Measurements from ENCODE around the gene GIGYF1. TPM values are rescaled to one million over a fixed set of nuclear protein-coding genes. Genes with fewer than 3 reads are reported as not detected.

Gene GIGYF1
- total and polyA plus RNA-seq, 2 of the 13 experiments (the other 11 are each of a cell fraction or from before 2014, with no cell fraction given) = 7.6 to 16.1 TPM

- TF ChIP-seq, protein P1, sequence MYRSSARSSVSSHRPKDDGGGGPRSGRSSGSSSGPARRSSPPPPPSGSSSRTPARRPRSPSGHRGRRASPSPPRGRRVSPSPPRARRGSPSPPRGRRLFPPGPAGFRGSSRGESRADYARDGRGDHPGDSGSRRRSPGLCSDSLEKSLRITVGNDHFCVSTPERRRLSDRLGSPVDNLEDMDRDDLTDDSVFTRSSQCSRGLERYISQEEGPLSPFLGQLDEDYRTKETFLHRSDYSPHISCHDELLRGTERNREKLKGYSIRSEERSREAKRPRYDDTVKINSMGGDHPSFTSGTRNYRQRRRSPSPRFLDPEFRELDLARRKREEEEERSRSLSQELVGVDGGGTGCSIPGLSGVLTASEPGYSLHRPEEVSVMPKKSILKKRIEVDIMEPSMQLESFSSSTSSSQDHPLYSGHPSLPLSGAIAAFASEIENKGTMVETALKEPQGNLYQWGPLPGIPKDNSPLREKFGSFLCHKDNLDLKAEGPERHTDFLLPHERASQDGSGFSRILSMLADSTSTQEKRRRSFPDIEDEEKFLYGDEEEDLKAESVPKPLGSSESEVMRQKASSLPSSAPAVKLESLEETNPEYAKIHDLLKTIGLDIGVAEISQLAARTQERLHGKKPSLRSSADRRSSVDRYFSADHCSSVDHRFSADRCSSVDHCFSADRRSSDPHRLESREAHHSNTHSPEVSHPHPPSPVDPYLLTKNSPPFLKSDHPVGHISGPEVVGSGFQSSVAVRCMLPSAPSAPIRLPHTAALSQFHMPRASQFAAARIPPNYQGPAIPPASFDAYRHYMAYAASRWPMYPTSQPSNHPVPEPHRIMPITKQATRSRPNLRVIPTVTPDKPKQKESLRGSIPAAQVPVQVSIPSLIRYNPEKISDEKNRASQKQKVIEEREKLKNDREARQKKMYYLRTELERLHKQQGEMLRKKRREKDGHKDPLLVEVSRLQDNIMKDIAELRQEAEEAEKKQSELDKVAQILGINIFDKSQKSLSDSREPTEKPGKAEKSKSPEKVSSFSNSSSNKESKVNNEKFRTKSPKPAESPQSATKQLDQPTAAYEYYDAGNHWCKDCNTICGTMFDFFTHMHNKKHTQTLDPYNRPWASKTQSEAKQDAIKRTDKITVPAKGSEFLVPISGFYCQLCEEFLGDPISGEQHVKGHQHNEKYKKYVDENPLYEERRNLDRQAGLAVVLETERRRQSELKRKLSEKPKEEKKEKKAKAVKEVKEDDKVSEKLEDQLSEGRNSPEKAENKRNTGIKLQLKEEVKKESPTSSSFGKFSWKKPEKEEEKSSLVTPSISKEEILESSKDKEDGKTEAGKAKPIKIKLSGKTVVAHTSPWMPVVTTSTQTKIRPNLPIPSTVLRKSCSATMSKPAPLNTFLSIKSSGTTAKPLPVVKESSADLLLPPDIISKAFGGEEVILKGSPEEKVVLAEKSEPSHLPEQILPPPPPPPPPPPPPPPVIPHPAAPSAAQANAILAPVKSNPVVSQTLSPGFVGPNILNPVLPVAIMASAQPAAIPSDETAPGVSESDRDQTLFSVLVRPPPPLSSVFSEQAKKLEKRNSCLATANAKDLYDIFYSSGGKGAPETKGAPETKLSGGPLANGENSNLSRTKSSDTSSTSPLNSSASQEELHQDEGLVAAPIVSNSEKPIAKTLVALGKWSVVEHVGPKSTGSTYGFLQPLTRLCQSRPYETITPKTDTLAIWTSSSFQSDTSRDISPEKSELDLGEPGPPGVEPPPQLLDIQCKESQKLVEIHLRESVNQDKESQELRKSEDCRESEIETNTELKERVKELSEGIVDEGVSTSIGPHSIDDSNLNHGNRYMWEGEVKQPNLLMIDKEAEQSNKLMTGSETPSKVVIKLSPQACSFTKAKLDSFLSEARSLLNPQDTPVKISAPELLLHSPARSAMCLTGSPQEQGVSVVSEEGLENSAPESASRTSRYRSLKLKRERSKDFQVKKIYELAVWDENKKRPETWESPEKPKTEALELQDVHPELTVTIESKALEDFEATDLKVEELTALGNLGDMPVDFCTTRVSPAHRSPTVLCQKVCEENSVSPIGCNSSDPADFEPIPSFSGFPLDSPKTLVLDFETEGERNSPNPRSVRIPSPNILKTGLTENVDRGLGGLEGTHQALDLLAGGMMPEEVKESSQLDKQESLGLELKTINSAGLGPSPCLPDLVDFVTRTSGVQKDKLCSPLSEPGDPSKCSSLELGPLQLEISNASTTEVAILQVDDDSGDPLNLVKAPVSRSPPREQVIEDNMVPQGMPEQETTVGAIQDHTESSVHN (CRISPR knock-in tag; IDR thresholded peaks at IDR 0.05) = no peak
- TF ChIP-seq JUN (CRISPR knock-in tag; IDR thresholded peaks at IDR 0.05) (no peak), ZKSCAN5 (CRISPR knock-in tag; IDR thresholded peaks at IDR 0.05) (no peak), EHMT2 (IDR thresholded peaks at IDR 0.05; ENCODE audit: borderline replicate concordance, low read depth, low read length) (no peak), WIZ (CRISPR knock-in tag; IDR thresholded peaks at IDR 0.05) (no peak), CHD2 (IDR thresholded peaks at IDR 0.05; ENCODE audit: low read depth, low read length) (no peak)
- TF ChIP-seq, protein P2, sequence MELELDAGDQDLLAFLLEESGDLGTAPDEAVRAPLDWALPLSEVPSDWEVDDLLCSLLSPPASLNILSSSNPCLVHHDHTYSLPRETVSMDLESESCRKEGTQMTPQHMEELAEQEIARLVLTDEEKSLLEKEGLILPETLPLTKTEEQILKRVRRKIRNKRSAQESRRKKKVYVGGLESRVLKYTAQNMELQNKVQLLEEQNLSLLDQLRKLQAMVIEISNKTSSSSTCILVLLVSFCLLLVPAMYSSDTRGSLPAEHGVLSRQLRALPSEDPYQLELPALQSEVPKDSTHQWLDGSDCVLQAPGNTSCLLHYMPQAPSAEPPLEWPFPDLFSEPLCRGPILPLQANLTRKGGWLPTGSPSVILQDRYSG (CRISPR knock-in tag; IDR thresholded peaks at IDR 0.05) = no peak
These were observed 20.7 kb upstream of the GIGYF1 start (continued) for GRCh38 chr7:100714725-100715124.

All from HepG2 (cell line).